ENCODE results near the gene PDZRN4.

Gene PDZRN4

GRCh38 chr12:41459906-41460214 is 271.7 kb downstream of the PDZRN4 start:
- DNase-seq (ENCODE audit: low read depth), result no peak

- DNase-seq (ENCODE audit: low read depth), result no peak
These were observed 272.8 kb downstream of the PDZRN4 start for GRCh38 chr12:41460906-41461305.

GRCh38 chr12:41462312-41462711 is 274.2 kb downstream of the PDZRN4 start:
- DNase-seq (ENCODE audit: low read depth), result no peak

GRCh38 chr12:41465526-41465925 is 277.4 kb downstream of the PDZRN4 start:
- DNase-seq (ENCODE audit: low read depth), result no peak

GRCh38 chr12:41466300-41466699 is 278.2 kb downstream of the PDZRN4 start:
- no peak for DNase-seq (ENCODE audit: low read depth)

- DNase-seq (ENCODE audit: low read depth), result no peak
These were observed 278.7 kb downstream of the PDZRN4 start for GRCh38 chr12:41466802-41467201.

- DNase-seq (ENCODE audit: low read depth), result no peak
These were observed 279.6 kb downstream of the PDZRN4 start for GRCh38 chr12:41467591-41468325.

GRCh38 chr12:41468341-41468740 is 280.2 kb downstream of the PDZRN4 start:
- no peak for DNase-seq (ENCODE audit: low read depth)

GRCh38 chr12:41468756-41469155 is 280.6 kb downstream of the PDZRN4 start:
- DNase-seq (ENCODE audit: low read depth), result no peak

- DNase-seq (ENCODE audit: low read depth), result no peak
These were observed 285.3 kb downstream of the PDZRN4 start for GRCh38 chr12:41473441-41473840.

- no peak for DNase-seq (ENCODE audit: low read depth)
These were observed 285.9 kb downstream of the PDZRN4 start for GRCh38 chr12:41474001-41474400.

- no peak for DNase-seq (ENCODE audit: low read depth)
These were observed 288.6 kb downstream of the PDZRN4 start for GRCh38 chr12:41476499-41477439.

- DNase-seq (ENCODE audit: low read depth), result no peak
These were observed 291.3 kb downstream of the PDZRN4 start for GRCh38 chr12:41479426-41479825.

- DNase-seq (ENCODE audit: low read depth), result no peak
These were observed 297.1 kb downstream of the PDZRN4 start for GRCh38 chr12:41485203-41485602.

GRCh38 chr12:41486718-41487117 is 298.6 kb downstream of the PDZRN4 start:
- DNase-seq (ENCODE audit: low read depth), result peak; percentile 36

GRCh38 chr12:41496009-41496408 is 307.9 kb downstream of the PDZRN4 start:
- DNase-seq (ENCODE audit: low read depth), result no peak

- no peak for DNase-seq (ENCODE audit: low read depth)
These were observed 309.3 kb downstream of the PDZRN4 start for GRCh38 chr12:41497409-41497808.

- DNase-seq (ENCODE audit: low read depth), result no peak
These were observed 316.9 kb downstream of the PDZRN4 start for GRCh38 chr12:41504976-41505375.

- no peak for DNase-seq (ENCODE audit: low read depth)
These were observed 319.2 kb downstream of the PDZRN4 start for GRCh38 chr12:41507286-41507685.

- DNase-seq (ENCODE audit: low read depth), result no peak
These were observed 321.3 kb downstream of the PDZRN4 start for GRCh38 chr12:41509271-41510055.

- DNase-seq (ENCODE audit: low read depth), result no peak
These were observed 322.4 kb downstream of the PDZRN4 start for GRCh38 chr12:41510470-41510869.

GRCh38 chr12:41511247-41511646 is 323.1 kb downstream of the PDZRN4 start:
- DNase-seq (ENCODE audit: low read depth), result no peak

GRCh38 chr12:41512497-41512896 is 324.4 kb downstream of the PDZRN4 start:
- no peak for DNase-seq (ENCODE audit: low read depth)
